DMS153 treated with DMSO at 0.1 percent for 48 hours (cell line): ENCODE measurements around the gene PAX2.

Source experiments
- DNase-seq: peaks from one replicate; lab custom pipeline; 2025; ENCODE audit not compliant: unreplicated experiment; lab: John Stamatoyannopoulos, UW

Gene PAX2

DNA sequence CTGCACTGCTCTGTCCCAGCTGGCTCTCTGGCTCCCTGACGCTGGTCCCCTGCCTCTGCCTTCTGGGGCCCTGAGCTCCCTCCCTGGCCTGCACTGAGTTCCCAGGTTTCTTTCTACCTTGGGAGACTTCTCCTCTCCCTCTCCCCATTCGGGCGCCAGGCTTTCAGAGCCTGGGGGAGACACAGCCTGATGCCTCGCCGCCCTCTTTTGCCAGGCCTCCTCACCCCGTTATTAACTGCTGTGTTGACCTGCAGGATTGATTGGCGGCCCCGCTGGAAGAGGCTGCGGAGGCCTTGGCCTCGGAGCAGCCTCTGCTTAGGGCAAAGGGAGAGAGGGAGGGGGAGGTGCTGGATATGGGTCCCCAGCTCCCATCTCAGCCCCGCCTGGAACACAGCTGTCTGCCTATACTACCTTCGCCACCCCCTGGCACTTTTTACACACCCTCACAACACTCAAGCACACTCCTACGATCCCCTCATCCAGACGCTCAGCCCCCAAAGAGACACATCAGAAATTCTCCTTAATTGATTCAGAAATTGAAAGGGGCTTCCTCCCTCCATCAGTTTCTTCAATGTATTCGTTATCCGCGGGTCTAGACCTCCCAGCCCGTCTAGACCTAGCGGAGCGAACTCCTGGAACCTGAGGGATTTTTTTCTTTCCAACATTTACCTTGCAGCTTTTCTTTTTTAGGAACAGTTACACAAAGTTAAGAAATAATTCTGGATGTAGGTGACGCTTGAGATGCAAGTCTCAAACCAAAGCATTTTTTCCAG lies 7.1 kb upstream of the PAX2 start:
- no peak for DNase-seq

DNA sequence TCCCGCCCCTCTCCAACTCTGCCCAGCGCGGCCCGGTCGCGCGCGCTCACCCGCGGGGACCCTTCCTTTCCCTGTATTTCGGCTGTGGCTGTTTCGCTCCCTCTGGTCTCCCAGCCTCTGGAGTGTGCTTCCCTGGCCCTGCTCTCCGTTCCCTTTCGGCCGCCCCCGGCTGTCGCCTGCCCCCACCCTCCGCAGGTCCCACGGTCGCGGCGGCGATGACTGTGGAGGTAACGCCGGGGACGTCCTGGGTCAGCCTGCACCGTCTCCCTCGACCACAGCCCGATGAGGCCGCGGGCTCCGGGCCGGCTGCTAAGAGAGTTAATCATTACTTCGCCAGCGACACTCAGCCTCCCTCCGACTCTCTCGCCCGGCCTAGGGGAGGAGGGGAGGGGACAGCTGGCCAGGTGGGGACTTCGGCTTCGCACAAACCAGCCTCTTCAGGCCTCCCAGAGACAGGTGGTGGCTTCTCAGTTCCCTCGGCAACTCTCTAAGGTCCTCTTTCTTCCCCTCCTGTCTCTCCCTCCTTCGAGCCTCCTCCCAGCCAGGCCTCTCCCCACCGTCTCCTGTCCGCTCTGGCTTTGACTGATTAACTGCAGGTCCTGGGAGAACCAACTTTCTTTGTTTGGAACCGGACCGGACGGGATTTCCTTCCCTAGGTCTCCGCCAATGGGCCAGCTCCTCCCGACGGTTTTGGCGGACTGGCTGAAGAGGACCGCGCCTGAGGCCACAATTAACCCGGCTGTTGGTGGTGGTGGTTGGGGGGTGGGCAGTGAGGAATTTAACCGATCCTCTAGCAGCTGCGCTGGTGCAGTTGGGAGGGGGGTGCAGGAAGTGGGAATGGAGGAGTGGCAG lies 5.6 kb upstream of the PAX2 start:
- DNase-seq = no peak

DNA sequence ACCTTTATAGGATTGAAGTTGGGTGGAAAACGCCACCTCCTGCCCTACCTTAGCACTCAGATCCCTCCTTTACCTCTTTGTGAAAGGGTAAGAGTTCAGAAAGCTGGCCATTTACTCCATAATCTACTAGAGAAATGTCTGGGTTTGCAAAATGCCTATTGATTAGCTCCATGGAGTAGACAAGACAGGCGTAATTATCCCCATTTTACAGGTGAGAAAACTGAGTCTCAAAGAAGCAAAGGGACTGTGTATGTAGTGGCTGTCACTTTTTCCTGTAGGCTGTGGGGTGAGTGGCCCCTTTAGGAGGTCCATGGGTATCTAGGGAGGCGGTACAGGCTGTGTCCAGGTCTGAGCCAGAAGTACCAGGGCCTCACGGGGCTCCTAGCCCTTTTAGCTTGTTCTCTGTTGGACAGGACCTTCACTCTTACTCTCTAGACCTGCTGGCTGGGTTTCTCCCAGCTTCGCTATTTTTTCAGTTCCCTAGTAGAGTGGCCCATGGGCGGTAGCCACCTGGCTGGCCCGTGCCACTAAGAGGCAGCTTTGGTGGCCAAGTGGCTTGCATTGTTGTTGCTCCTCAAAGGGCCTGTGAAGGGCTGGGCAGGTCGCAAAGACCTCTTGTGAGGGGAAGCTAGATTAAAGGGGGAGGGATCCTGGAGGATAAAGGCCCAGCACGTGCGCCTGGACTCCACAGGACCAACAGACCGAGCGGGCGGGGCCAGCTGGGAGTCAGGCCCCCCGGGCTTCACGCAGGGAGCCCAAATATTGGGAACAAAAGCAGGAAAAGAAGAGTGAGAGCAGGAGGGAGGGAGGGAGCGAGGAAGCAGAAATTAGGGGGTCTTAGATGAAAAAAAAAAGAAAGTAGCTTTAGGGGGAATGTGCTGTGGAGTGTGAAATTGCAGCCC lies 4.7 kb upstream of the PAX2 start:
- no peak for DNase-seq

DNA sequence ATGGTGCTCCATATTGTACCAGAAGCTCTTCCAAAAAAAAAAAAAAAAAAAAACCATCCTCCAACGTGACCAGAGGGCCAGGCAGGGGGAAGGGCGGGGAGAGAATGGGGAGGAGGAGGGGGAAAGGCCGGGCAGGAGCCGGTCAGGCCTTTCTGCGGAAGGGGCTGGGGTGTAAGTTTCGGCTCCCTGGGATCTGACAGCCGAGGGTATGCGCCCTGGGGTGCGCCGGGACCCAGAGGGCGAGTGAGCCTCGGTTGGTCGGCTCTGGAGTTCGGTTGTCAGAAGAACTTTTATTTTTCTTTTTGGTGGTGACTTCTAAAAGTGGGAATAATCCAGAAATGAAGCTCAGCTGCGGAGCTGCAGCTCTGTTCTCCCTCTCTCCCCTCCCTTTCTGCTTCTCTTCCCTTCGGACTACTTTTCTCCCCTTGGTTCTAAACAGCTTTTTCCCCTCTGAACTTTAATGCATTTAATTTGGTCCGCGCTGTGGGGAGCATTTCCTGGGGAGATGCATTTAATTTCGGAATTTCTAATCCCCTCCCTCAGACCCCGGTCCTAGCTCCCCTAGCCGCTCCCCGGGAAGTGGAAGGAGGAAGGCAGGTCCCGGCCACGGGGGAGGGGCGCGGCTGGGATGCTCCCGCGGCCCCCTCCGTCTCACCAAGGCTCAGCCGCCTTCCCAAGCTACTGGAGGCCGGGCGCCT lies 3.9 kb upstream of the PAX2 start:
- no peak for DNase-seq

DNA sequence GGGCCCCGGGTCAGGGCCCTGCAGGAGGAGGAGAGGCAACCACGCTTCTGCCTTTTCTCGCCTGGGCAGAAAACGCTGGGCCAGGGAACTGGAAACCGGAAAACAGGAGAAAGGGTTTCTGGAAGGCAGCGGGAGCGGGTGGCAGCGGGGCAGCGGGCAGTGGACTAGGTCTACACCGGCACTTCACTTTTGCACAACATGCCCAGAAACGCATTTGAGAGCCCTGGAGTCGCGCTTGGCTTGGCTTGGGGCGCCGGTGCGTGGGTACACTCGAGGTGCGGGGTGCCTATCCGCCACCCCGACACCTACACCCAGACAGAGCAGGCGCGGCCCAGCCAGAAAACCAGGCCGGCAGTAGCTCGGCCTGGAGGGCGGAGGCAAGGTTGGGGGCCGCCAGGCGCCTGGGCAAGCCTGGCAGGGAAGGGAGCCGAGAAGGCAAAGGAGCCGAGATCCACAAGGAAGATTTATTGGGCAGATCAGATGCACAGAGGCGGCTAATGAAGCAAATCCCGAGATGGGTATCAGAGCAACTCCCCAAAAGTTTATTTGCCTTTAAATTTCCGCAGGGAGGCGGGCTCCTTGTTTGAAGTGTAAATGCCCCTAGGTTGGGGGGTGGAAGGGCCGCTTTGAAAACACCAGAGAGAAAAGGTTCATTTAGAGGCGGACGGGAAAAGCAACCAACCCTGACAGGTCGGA lies 3.2 kb upstream of the PAX2 start:
- DNase-seq = no peak

DNA sequence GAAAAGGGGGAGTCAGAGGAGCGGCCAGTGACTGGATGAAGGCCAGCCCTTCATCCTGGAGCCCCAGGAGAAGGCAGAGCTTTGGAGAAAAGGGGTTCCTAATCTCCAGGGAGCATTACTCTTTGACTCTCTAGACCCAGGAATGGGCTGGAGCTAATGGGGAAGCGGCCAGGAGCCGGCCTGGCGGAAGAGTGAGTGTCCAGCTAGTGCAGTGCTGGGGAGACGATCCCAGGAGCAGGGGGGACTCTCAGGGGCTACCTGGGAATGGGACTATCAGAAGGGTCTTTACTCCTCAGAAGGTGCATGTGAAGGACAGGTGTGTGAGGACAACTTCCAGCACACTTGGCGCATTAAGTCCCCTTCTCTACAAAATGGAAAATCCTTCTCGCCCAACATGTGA lies 2.4 kb upstream of the PAX2 start:
- DNase-seq = no peak

DNA sequence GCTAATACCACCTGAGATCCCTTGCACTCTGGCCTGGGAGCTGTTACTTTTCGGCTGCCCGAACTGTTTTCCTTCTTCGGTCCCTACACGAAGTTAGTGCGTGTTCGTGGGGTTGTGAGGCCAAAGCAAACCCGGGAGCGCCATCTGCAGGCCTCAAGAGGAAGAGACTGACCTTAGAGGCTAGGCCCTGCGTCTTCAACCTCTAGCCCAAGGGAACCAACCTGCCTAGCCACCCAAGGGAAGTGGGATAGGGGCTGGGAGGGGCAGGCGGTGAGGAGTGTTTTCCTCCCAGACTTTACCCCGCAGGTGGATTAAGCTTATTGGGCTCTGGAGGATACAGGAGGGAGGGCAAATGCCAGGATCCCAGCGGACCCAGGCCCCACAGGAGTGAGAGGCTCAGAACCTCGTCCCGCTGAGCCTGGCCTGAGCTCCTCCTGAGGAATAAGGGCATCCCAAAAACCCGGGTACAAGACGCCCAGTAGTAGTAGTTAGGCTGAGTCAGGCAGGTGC lies 1.7 kb upstream of the PAX2 start:
- peak; percentile 36 for DNase-seq

DNA sequence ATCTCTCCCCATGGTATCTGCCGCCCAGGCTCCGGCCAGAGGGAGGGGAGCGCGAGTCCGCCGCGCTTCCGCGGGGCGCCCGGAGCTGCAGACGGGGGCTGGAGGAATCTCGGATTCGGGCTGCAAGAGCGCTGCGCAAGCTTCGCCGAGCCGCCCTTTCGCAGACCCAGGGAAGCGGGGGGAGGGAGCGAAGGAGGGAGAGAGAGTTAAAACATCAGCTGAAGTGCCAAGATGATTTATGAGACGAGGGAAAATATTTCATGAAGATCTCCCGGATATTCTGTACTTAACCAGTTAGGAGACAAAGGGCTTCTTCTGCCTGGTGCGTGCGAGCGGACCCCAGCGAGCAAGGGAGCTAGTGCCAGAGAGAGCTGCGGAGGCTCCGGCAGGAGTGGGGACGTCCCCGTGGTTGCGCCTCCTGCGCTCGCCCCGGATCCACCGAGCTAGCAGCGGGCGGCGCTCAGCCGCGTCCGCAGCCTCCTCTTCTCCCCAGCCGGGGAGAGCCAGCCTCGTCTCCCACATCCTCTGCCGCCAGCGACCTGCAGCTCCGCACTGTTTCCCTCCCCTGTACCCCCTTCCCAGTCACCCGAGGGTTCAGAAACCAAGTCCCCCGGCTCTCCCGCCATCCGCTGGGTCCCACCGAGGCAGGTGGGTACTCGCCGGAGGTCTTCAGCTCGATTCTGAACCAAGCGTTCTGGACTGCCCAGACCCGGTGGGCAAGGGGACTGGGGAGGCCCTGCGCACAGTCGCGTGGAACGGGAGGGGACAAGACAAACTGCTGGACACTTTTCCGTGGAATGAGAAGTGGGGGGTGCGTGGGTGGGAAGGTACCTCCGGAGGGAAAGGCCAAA lies 1.0 kb upstream of the PAX2 start:
- no peak for DNase-seq

DNA sequence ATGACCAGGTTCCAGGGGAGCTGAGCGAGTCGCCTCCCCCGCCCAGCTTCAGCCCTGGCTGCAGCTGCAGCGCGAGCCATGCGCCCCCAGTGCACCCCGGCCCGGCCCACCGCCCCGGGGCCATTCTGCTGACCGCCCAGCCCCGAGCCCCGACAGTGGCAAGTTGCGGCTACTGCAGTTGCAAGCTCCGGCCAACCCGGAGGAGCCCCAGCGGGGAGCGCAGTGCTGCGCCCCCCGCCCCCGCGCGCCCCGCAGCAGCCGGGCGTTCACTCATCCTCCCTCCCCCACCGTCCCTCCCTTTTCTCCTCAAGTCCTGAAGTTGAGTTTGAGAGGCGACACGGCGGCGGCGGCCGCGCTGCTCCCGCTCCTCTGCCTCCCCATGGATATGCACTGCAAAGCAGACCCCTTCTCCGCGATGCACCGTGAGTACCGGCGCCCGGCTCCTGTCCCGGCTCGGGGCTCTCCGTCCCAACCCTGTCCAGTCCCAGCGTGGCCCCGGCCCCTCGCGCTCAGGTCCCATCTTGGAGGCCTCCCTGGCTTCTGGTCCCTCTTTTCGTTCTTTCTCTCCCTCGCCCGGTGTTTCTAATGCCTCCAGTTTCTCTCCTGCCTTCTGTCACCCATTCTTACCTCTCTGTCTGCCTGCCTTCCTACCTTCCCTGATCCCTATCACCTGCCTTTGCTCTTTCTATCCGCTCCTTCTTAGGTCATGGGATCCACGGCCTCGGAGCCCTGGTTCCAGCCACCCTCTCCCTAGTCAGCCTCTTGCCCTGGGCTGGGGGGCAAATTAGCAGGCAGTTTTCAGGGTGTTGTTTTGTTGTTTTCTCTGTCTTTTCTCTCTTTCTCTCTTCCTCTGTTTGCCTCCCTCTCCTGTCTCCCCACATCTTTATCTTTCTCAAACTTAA lies 751 bp downstream of the PAX2 start:
- no peak for DNase-seq

DNA sequence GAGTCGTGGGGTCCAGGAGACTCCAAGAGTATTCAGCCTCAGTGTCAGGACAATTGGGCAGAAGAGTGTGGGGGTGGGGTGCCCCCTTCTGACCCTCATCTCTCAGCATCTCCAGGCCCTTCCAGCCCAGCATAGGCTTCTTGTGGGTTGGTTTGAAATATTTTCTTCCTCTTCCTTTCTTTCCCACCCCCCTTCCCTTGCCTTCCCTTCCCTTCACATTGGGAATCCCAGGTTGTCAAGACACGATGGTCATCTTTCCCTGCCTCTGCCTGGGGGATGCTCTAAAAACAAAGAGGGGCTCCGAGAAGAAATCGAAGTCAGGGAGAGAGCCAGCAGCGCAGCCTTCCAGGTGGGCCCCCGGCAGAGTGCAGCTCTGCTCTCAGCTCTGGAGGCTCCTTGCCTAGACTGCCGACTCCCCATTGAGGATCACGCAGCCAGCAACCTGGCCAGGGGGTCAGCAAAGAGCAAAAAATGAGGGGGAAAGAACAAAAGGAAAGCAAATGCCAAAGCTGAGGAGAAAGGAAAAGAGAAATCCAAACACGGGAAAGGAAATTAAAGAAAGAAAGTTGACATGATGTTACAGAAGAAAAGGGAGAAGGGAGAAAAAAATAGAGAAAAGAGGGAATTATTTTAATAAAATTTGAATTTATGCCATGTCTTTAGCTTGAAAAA lies 1.5 kb downstream of the PAX2 start:
- no peak for DNase-seq

DNA sequence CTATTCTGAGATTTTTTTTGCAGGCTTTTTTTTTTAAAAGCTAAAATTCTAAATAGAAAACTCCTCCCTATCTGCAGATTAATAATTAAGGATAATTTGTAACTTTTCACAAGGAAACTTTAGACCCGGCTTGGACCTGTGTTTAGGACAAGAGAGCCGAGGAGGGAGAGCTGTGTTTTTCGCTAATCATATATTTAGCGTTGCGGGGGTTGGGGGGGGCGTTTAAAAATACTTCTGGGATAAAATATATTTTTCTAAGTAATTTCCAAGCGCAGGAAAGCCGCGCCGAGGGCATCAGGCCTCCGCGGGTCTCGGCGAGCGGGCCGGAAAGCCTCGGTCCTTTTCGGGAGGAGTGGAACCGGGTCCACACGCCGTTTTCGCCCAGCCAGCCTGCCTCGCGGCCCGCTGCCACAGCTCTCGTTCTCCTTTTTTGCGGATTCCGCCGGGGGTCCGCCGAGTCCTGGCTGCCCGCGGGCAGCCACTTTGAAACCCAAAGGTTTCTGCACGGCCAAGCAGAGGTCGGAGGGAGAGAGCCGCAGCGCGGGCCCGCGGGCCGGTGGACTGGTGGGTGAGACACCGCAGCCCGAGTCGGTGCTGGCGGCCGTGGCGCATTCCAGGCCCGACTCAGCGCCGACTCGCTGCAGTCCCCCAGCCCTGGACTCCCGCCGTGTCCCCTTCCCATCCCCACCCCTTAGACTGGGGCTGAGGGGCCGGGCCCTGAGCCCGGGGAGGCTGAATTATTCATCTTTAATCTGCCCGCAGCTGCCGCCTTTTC lies 2.3 kb downstream of the PAX2 start:
- no peak for DNase-seq

DNA sequence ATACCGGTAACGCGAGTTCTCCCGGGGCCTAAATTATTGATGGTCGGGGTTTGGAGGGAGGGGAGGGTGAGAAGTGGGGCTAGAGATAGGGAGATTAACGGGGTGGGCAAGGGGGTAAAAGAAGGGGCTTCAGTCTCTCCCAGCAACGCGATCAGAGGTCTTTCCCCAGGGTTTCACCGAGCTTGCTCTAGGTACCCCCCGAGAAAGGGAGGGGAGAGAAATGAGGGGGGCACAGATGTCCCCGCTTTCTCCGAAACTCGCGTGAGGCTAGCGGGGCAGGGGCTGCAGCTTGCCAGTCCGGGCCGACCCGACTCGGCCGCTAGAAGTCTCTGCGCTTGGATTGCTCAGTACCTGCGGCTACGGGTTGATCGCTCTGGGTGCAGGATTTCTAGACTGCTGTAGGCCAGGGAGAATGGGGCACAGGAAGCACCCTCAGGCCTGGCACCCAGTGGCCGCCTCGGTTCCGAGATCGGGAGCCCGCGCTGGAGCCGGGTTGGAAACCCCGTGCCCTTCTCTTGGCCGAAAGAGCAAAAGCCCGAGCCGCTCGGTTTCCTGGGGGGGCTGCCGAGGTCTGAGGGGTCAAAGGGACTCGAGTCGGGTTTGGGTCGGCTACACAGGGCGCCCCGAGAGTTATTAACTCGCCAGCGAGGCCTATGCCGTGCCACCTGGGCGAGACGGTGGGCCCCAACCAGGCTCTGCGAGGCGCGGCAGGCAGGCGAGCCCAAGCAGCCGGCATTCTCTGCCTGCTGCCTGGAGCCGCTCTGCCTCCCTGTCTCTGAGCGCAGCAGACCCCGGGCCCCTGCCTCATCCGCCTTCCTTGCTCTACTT lies 3.1 kb downstream of the PAX2 start:
- DNase-seq = no peak

DNA sequence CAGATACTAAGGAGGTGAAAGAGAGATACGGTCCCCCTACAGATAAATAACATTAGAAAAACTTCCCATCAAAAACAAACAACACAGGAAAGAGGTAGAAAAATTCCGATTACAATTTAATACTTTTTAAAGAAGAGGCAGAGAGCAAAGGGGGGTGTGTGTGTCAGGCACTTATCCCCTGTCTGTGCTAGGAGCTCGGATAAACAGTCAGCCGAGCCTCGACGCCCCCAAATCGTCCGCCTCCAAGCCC lies 3.6 kb downstream of the PAX2 start:
- DNase-seq = no peak

DNA sequence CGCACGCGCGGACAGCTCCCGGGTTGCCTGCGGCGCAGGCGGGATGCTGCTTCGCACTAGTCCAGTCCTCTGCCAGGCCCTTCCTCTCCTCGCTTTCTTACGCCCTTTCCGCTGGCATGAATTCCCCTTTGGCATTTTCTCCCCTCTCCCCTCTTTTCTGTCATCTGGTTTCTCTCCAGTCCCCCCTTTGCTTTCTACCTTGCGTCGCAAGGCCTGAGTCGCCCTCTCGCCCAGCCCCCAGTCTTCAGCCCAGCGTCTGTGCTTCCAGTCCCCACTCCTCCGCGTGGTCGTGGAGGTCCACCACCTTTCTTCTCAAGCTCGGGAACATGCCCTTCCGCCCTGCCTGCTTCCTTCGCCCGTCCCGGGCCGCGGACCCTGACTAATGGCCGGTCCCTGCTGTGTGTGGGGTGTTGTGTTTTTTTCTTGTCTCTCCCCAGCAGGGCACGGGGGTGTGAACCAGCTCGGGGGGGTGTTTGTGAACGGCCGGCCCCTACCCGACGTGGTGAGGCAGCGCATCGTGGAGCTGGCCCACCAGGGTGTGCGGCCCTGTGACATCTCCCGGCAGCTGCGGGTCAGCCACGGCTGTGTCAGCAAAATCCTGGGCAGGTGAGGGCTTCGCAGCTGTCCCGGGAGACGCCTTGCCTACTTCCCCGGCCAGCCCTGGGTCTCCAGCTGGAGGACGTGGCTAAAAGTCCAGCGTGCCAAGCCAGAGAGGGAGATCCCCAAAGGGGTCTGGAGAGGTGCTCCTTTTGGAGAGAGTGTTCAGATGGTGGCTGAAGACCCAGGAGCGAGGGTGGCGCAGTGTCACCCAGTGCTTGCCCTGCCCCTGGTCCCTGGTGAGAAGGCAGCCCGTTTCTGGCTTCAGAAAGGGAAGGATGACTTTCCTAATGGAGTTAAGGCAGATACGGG lies 4.2 kb downstream of the PAX2 start:
- DNase-seq = no peak
